ENCODE results near the gene HOXB2. TPM values are rescaled to one million over a fixed set of nuclear protein-coding genes. Genes with fewer than 3 reads are reported as not detected.

HOXB2 gene
- total RNA-seq, 1 experiment from 2014 or later = 34.5 TPM

GRCh38 chr17:48544349-48545021, 424 bp downstream of the HOXB2 start:
- Histone ChIP-seq H3K4me1 (ENCODE audit: insufficient read depth, low read length, poor library complexity, severe bottlenecking) (peaks cover 50% of the 10 kb centered on the region), H3K27ac (ENCODE audit: low read depth, low read length, poor library complexity, severe bottlenecking) (peak overlapping the region; percentile 95), H3K9me3 (ENCODE audit: low read depth, low read length, poor library complexity, severe bottlenecking) (no peaks in the 10 kb centered on the region), H3K36me3 (ENCODE audit: insufficient read depth, low read length, poor library complexity, severe bottlenecking) (peaks cover 9% of the 10 kb centered on the region), H3K27me3 (replicated peaks; ENCODE audit: insufficient read depth, low read depth, low read length, poor library complexity) (no peaks in the 10 kb centered on the region), H3K4me3 (ENCODE audit: low read depth, low read length, poor library complexity, severe bottlenecking) (peak overlapping the region; percentile 85)
- BruUV-seq (replicated peaks) = no TSS peak
- ChIA-PET POLR2A (ENCODE audit: low non-redundant PET) (interaction anchor here (0.6 kb wide), 1 partner anchor 43 kb away, joined by 3 read pairs; no protein-coding TSS in a partner anchor), CTCF (no interaction called here)
- TF ChIP-seq EZH2 (IDR thresholded peaks at IDR 0.05; ENCODE audit: borderline replicate concordance, low read depth, low read length, poor library complexity, severe bottlenecking) = no peak
- TF ChIP-seq CTCF (conservative IDR thresholded peaks at IDR 0.05; ENCODE audit: low read depth, low read length) = no peak
- peak; percentile 91 for DNase-seq (ENCODE audit: low spot score)
- intact Hi-C loops (cut with micrococcal nuclease; ENCODE audit: unreplicated experiment) = no loop called here

GRCh38 chr17:48543854-48544348, 1.0 kb downstream of the HOXB2 start:
- Histone ChIP-seq H3K27me3 (replicated peaks; ENCODE audit: insufficient read depth, low read depth, low read length, poor library complexity) (no peaks in the 10 kb centered on the region), H3K4me3 (ENCODE audit: low read depth, low read length, poor library complexity, severe bottlenecking) (peak overlapping the region; percentile 85), H3K36me3 (ENCODE audit: insufficient read depth, low read length, poor library complexity, severe bottlenecking) (peaks cover 5% of the 10 kb centered on the region), H3K9me3 (ENCODE audit: low read depth, low read length, poor library complexity, severe bottlenecking) (no peaks in the 10 kb centered on the region), H3K27ac (ENCODE audit: low read depth, low read length, poor library complexity, severe bottlenecking) (peak overlapping the region; percentile 95), H3K4me1 (ENCODE audit: insufficient read depth, low read length, poor library complexity, severe bottlenecking) (peaks cover 44% of the 10 kb centered on the region)
- CTCF ChIA-PET = no interaction called here
- DNase-seq (ENCODE audit: low spot score) = no peak
- BruUV-seq (replicated peaks) = no TSS peak
- POLR2A ChIA-PET (ENCODE audit: low non-redundant PET) = interaction anchor here (0.6 kb wide), 1 partner anchor 43 kb away, joined by 3 read pairs; no protein-coding TSS in a partner anchor
- TF ChIP-seq CTCF (conservative IDR thresholded peaks at IDR 0.05; ENCODE audit: low read depth, low read length) (no peak), EZH2 (IDR thresholded peaks at IDR 0.05; ENCODE audit: borderline replicate concordance, low read depth, low read length, poor library complexity, severe bottlenecking) (no peak)
- intact Hi-C loops (cut with micrococcal nuclease; ENCODE audit: unreplicated experiment) = loop anchor here (2.0 kb wide), 1 partner anchor 33 kb away; no protein-coding TSS in a partner anchor

GRCh38 chr17:48543107-48543853, 1.6 kb downstream of the HOXB2 start:
- ChIA-PET CTCF (no interaction called here), POLR2A (ENCODE audit: low non-redundant PET) (interaction anchor here (0.6 kb wide), 1 partner anchor 44 kb away, joined by 3 read pairs; no protein-coding TSS in a partner anchor)
- H3K27ac ChIP-seq (ENCODE audit: low read depth, low read length, poor library complexity, severe bottlenecking) = peak overlapping the region; percentile 95
- peak; percentile 67 for DNase-seq (ENCODE audit: low spot score)
- peaks cover 5% of the 10 kb centered on the region for H3K36me3 ChIP-seq (ENCODE audit: insufficient read depth, low read length, poor library complexity, severe bottlenecking)
- peaks cover 38% of the 10 kb centered on the region for H3K4me1 ChIP-seq (ENCODE audit: insufficient read depth, low read length, poor library complexity, severe bottlenecking)
- no peaks in the 10 kb centered on the region for H3K9me3 ChIP-seq (ENCODE audit: low read depth, low read length, poor library complexity, severe bottlenecking)
- no peaks in the 10 kb centered on the region for H3K27me3 ChIP-seq (replicated peaks; ENCODE audit: insufficient read depth, low read depth, low read length, poor library complexity)
- intact Hi-C loops (cut with micrococcal nuclease; ENCODE audit: unreplicated experiment) = loop anchor here (2.0 kb wide), 1 partner anchor 34 kb away; no protein-coding TSS in a partner anchor
- TF ChIP-seq EZH2 (IDR thresholded peaks at IDR 0.05; ENCODE audit: borderline replicate concordance, low read depth, low read length, poor library complexity, severe bottlenecking) (no peak), CTCF (conservative IDR thresholded peaks at IDR 0.05; ENCODE audit: low read depth, low read length) (no peak; the same call in 1 of the 2 replicates)
- BruUV-seq (replicated peaks) = no TSS peak
- H3K4me3 ChIP-seq (ENCODE audit: low read depth, low read length, poor library complexity, severe bottlenecking) = peak overlapping the region; percentile 85

Data from A673 (cell line).